Measurements from ENCODE around the gene SPDYC.

The SPDYC gene

GRCh38 chr11:65207918-65208784, 38.1 kb downstream of the SPDYC start:
- DNase-seq = no peak

GRCh38 chr11:65208785-65209710, 39.0 kb downstream of the SPDYC start:
- no peak for DNase-seq

- no peak for DNase-seq
Measured at GRCh38 chr11:65209711-65210360, 39.8 kb downstream of the SPDYC start.

- no peak for DNase-seq
Measured at GRCh38 chr11:65210361-65210731, 40.3 kb downstream of the SPDYC start.

- DNase-seq = no peak
Measured at GRCh38 chr11:65210748-65211147, 40.7 kb downstream of the SPDYC start.

- no peak for DNase-seq
Measured at GRCh38 chr11:65211293-65212105, 41.5 kb downstream of the SPDYC start.

GRCh38 chr11:65212226-65212801, 42.3 kb downstream of the SPDYC start:
- no peak for DNase-seq

- DNase-seq = peak in 1 of 5 experiments; percentile 9
Measured at GRCh38 chr11:65213322-65214211, 43.5 kb downstream of the SPDYC start.

- DNase-seq = no peak
Measured at GRCh38 chr11:65214212-65214845, 44.3 kb downstream of the SPDYC start.

GRCh38 chr11:65215441-65216076, 45.5 kb downstream of the SPDYC start:
- peak in 1 of 5 experiments; percentile 11 for DNase-seq

- no peak for DNase-seq
Measured at GRCh38 chr11:65216830-65217229, 46.8 kb downstream of the SPDYC start.

- no peak for DNase-seq
Measured at GRCh38 chr11:65217441-65218423, 47.7 kb downstream of the SPDYC start.

GRCh38 chr11:65218446-65218845, 48.4 kb downstream of the SPDYC start:
- no peak for DNase-seq

- no peak for DNase-seq
Measured at GRCh38 chr11:65219930-65220213, 49.8 kb downstream of the SPDYC start.

GRCh38 chr11:65221026-65221425, 51.0 kb downstream of the SPDYC start:
- DNase-seq = no peak

Data from T-helper 2 cell (primary cell).